NK-92 treated with Interleukin-12 subunit alpha and Interleukin-12 subunit beta, amount 100 ng/mL, for 24 hours (cell line): ENCODE results near the gene DYNC1H1.

ENCODE experiments used
- DNase-seq: peaks from one replicate; lab custom pipeline; 2025; lab: John Stamatoyannopoulos, UW

DYNC1H1 gene

GRCh38 chr14:101997429-101998336, 33.3 kb downstream of the DYNC1H1 start:
- DNase-seq = no peak

- no peak for DNase-seq
These were observed 36.5 kb downstream of the DYNC1H1 start for GRCh38 chr14:102000902-102001301.

GRCh38 chr14:102005336-102005735, 41.0 kb downstream of the DYNC1H1 start:
- no peak for DNase-seq

GRCh38 chr14:102007916-102008418, 43.6 kb downstream of the DYNC1H1 start:
- no peak for DNase-seq

GRCh38 chr14:102008891-102009290, 44.5 kb downstream of the DYNC1H1 start:
- DNase-seq = no peak

DNA sequence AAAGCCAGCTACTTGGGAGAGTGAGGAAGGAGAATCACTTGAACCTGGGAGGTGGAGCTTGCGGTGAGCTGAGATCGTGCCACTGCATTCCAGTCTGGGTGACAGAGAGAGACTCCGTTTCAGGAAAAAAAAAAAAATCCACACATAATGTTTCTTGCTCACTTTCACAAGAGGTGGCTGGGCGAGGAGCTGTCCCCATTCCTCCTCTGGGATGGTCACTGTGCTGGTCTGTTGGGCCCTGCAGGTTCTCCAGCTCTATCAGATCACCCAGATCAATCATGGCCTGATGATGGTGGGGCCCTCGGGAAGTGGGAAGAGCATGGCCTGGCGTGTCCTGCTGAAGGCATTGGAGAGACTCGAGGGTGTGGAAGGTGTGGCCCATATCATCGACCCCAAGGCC, 47.3 kb downstream of the DYNC1H1 start:
- DNase-seq = no peak

- no peak for DNase-seq
These were observed 48.0 kb downstream of the DYNC1H1 start for GRCh38 chr14:102012336-102012735.

- no peak for DNase-seq
These were observed 49.4 kb downstream of the DYNC1H1 start for GRCh38 chr14:102013669-102014200.

GRCh38 chr14:102015045-102015685, 50.8 kb downstream of the DYNC1H1 start:
- DNase-seq = no peak

DNA sequence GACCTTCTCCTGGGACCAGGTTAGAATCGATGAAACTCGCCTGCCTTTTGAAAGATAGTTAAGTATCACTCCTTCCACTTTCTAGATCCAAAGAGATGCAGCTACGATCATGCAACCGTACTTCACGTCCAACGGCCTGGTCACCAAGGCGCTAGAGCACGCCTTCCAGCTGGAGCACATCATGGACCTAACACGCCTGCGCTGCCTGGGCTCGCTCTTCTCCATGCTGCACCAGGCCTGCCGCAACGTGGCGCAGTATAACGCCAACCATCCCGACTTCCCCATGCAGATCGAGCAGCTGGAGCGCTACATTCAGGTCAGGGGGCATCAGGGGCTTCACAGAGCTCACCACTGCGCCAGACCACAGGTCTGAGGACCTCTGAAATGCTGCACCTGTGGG, 51.4 kb downstream of the DYNC1H1 start:
- DNase-seq = no peak

- DNase-seq = no peak
These were observed 52.2 kb downstream of the DYNC1H1 start for GRCh38 chr14:102016420-102017090.

DNA sequence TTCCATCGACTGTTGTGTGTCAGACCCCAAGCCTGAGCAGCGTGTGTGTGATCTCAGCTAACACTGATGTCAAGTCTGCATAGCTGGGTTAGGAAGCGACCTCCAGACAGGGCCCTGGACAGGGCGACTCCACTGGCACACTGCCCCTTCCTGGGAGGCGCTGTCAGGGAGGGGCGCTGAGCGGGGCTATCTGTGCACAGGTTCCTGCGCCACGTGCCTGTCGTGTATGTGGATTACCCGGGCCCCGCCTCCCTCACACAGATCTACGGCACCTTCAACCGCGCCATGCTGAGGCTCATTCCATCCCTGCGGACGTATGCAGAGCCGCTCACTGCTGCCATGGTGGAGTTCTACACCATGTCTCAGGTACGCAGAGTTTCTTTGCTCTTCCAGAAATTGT, 53.9 kb downstream of the DYNC1H1 start:
- no peak for DNase-seq

- no peak for DNase-seq
These were observed 54.7 kb downstream of the DYNC1H1 start for GRCh38 chr14:102019006-102019540.

DNA sequence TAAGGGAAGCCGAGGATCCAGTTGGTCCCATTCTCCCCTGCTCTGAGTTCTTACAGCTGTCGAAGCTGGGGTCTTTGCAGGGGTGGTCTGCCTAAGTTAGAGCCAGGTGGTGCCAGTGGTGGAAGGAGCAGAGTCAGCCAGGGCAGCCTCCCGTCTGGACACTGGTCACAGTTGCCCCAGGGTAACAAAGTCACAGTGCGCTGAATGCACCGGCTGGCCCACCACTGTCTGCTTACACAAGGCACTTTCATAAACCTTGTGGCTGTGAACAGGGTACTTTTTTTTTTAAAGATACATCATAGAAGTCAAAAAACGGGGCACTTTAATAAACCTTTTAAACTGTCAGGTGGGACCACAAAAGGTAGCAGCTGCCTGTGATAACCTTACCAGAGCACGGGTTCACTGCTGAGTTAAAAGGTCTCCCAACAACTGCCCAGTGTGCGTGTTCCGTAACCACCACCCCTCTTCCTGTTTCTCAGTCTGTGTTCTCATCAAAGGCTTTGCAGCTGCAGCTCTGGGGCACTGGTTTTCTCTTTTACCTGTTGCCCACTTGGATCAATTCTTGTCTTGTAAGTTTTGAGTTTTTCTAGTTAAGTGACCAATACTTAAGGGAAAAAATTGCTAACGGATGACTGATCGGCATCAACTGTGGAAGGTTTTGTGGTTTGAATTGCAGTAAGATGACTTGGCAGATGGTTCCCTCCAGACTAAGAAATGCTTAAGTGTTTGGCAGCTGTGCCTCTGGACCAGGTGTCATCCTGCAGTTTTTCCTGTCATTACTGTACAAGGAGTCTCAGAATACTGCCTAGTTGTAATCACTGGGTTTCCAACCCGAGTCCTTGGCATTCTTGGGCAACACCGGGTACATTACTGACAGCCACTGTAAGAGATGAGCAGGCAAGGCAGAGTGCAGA, 55.9 kb downstream of the DYNC1H1 start:
- DNase-seq = no peak

GRCh38 chr14:102026934-102027333, 62.6 kb downstream of the DYNC1H1 start:
- no peak for DNase-seq

- DNase-seq = no peak
These were observed 63.6 kb downstream of the DYNC1H1 start for GRCh38 chr14:102027951-102028350.

- DNase-seq = no peak
These were observed 64.4 kb downstream of the DYNC1H1 start for GRCh38 chr14:102028733-102029132.

GRCh38 chr14:102029956-102030355, 65.6 kb downstream of the DYNC1H1 start:
- no peak for DNase-seq

- DNase-seq = no peak
These were observed 68.9 kb downstream of the DYNC1H1 start for GRCh38 chr14:102033241-102033640.

GRCh38 chr14:102034301-102034700, 69.9 kb downstream of the DYNC1H1 start:
- no peak for DNase-seq

GRCh38 chr14:102035914-102036313, 71.5 kb downstream of the DYNC1H1 start:
- DNase-seq = no peak
